Fibroblast of peridontal ligament (primary cell): ENCODE results near the gene HTR6.
A peak's percentile ranks its signal among the peaks of the same experiment; 100 is the strongest.
"Not testable (repeated sequence)": the region's sequence is repeated elsewhere in the genome, so short reads cannot be mapped to it uniquely, and the experiment has no call there.

Experiments
- DNase-seq: peaks from one replicate; pipeline ENCODE4 v3.0.0-alpha.2; 2010; ENCODE audit errors: extremely low read depth

Gene HTR6

GRCh38 chr1:19664453-19665185, at the start of gene HTR6:
TSS of gene HTR6 (plus strand) at chr1:19664875. CDS start at chr1:19665754, 879 bp downstream.
- DNase-seq, result no peak

GRCh38 chr1:19615438-19615837, 49.2 kb upstream of the HTR6 start:
- no peak for DNase-seq

- peak; percentile 27 for DNase-seq
Measured at GRCh38 chr1:19616489-19616888, 48.2 kb upstream of the HTR6 start.

GRCh38 chr1:19617376-19617775, 47.3 kb upstream of the HTR6 start:
- no peak for DNase-seq

- no peak for DNase-seq
Measured at GRCh38 chr1:19618428-19618827, 46.2 kb upstream of the HTR6 start.

- no peak for DNase-seq
Measured at GRCh38 chr1:19619697-19620384, 44.8 kb upstream of the HTR6 start.

GRCh38 chr1:19620786-19621185, 43.9 kb upstream of the HTR6 start:
- DNase-seq, result peak; percentile 87

GRCh38 chr1:19621274-19621950, 43.3 kb upstream of the HTR6 start:
- peak; percentile 84 for DNase-seq

GRCh38 chr1:19622204-19622603, 42.5 kb upstream of the HTR6 start:
- peak; percentile 45 for DNase-seq

GRCh38 chr1:19623523-19623922, 41.2 kb upstream of the HTR6 start:
- DNase-seq, result no peak

GRCh38 chr1:19625291-19625937, 39.3 kb upstream of the HTR6 start:
- DNase-seq, result no peak

- DNase-seq, result no peak
Measured at GRCh38 chr1:19628879-19629278, 35.8 kb upstream of the HTR6 start.

- DNase-seq, result no peak
Measured at GRCh38 chr1:19629357-19629756, 35.3 kb upstream of the HTR6 start.

- DNase-seq, result not testable (repeated sequence)
Measured at GRCh38 chr1:19630192-19630591, 34.5 kb upstream of the HTR6 start.

- no peak for DNase-seq
Measured at GRCh38 chr1:19630720-19631395, 33.8 kb upstream of the HTR6 start.

GRCh38 chr1:19632211-19632610, 32.5 kb upstream of the HTR6 start:
- no peak for DNase-seq

GRCh38 chr1:19633106-19633505, 31.6 kb upstream of the HTR6 start:
- DNase-seq, result no peak

GRCh38 chr1:19635064-19635463, 29.6 kb upstream of the HTR6 start:
- not testable (repeated sequence) for DNase-seq

- DNase-seq, result peak; percentile 58
Measured at GRCh38 chr1:19635646-19636045, 29.0 kb upstream of the HTR6 start.

GRCh38 chr1:19636065-19636464, 28.6 kb upstream of the HTR6 start:
- DNase-seq, result no peak

GRCh38 chr1:19636749-19637148, 27.9 kb upstream of the HTR6 start:
- not testable (repeated sequence) for DNase-seq

GRCh38 chr1:19637606-19638005, 27.1 kb upstream of the HTR6 start:
- DNase-seq, result no peak
